ENCODE data around the gene DENND2C.

The DENND2C gene

DNA sequence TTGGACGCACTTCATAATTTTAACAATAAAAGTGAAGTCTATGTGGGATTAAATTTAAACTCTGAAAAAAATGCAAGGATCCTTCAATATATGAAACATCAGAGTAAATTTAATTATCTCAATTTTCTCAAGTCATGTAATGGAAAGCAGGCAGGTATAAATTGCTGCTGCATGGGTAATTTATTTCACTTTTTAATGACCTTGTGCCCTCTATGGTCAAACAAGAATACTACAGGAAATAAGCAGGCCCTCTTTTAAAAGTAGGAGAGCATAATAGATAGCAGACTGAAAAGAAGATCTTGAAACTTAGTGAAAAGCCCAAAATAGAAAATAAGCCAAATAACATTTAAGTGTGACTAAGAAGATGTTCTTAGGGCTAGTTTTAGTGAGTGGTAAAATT, 111.3 kb downstream of the DENND2C start:
- Histone ChIP-seq H3K9ac (ENCODE audit: low read length) (no peak overlapping the region), H2AFZ (ENCODE audit: low read length) (no peak overlapping the region), H3K79me2 (ENCODE audit: insufficient read depth, low read length) (no peaks in the 10 kb centered on the region), H3K36me3 (ENCODE audit: insufficient read depth, low read length) (no peaks in the 10 kb centered on the region), H3K27me3 (ENCODE audit: insufficient read depth, low read length) (no peaks in the 10 kb centered on the region), H3K4me2 (ENCODE audit: low read length) (no peak overlapping the region), H3F3A (ENCODE audit: insufficient read depth, low read length) (no peaks in the 10 kb centered on the region), H3K4me3 (ENCODE audit: low read depth, low read length, poor library complexity, severe bottlenecking) (no peak overlapping the region), H3K4me1 (ENCODE audit: insufficient read depth, low read length, severe bottlenecking) (no peaks in the 10 kb centered on the region), H3K9me2 (ENCODE audit: low read depth, low read length) (no peaks in the 10 kb centered on the region), H4K20me1 (ENCODE audit: insufficient read depth, low read length) (no peaks in the 10 kb centered on the region), H3K9me3 (ENCODE audit: low read length) (no peaks in the 10 kb centered on the region), H3K27ac (ENCODE audit: low read depth, low read length, poor library complexity, severe bottlenecking) (no peak overlapping the region)
- TF ChIP-seq EZH2 (IDR thresholded peaks at IDR 0.05; ENCODE audit: borderline replicate concordance, low read length) = no peak
- TF ChIP-seq CTCF (IDR thresholded peaks at IDR 0.05; ENCODE audit: low read length) = peak; percentile 72

- no peaks in the 10 kb centered on the region for H4K20me1 ChIP-seq (ENCODE audit: insufficient read depth, low read length)
- H3K9me3 ChIP-seq (ENCODE audit: low read length) = no peaks in the 10 kb centered on the region
- TF ChIP-seq CTCF (IDR thresholded peaks at IDR 0.05; ENCODE audit: low read length) (no peak), EZH2 (IDR thresholded peaks at IDR 0.05; ENCODE audit: borderline replicate concordance, low read length) (no peak)
- no peaks in the 10 kb centered on the region for H3K79me2 ChIP-seq (ENCODE audit: insufficient read depth, low read length)
- H2AFZ ChIP-seq (ENCODE audit: low read length) = no peak overlapping the region
- no peak overlapping the region for H3K4me2 ChIP-seq (ENCODE audit: low read length)
- H3K27ac ChIP-seq (ENCODE audit: low read depth, low read length, poor library complexity, severe bottlenecking) = no peak overlapping the region
- no peaks in the 10 kb centered on the region for H3K9me2 ChIP-seq (ENCODE audit: low read depth, low read length)
- H3K27me3 ChIP-seq (ENCODE audit: insufficient read depth, low read length) = no peaks in the 10 kb centered on the region
- no peaks in the 10 kb centered on the region for H3K36me3 ChIP-seq (ENCODE audit: insufficient read depth, low read length)
- no peak overlapping the region for H3K4me3 ChIP-seq (ENCODE audit: low read depth, low read length, poor library complexity, severe bottlenecking)
- H3K4me1 ChIP-seq (ENCODE audit: insufficient read depth, low read length, severe bottlenecking) = no peaks in the 10 kb centered on the region
- no peaks in the 10 kb centered on the region for H3F3A ChIP-seq (ENCODE audit: insufficient read depth, low read length)
- H3K9ac ChIP-seq (ENCODE audit: low read length) = no peak overlapping the region
Measured at GRCh38 chr1:114554577-114554976, 115.3 kb downstream of the DENND2C start.

DNA sequence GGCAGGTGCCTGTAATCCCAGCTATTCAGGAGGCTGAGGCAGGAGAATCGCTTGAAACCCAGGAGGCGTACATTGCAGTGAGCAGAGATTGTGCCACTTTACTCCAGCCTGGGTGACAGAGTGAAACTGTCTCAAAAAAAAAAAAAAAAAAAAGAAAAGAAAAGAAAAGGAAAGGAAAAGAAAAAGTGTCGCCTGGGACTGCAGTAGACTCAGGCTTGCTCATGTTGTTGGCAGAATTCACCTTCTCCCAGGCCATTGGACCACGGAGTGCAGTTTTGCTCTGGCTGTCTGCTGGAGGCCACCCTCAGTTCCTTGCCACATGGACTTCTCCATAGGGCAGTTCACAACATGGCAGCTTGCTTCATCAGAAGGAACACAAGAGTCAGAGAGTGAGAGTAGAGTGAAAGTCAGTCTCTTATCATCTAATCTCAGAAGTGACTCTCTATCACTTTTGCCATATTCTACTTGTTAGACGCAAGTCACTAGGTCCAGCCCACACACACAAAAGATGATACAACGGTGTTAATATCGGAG, 117.7 kb downstream of the DENND2C start:
- no peaks in the 10 kb centered on the region for H3K9me2 ChIP-seq (ENCODE audit: low read depth, low read length)
- TF ChIP-seq EZH2 (IDR thresholded peaks at IDR 0.05; ENCODE audit: borderline replicate concordance, low read length) (no peak), CTCF (IDR thresholded peaks at IDR 0.05; ENCODE audit: low read length) (no peak)
- no peaks in the 10 kb centered on the region for H3K36me3 ChIP-seq (ENCODE audit: insufficient read depth, low read length)
- no peak overlapping the region for H3K4me3 ChIP-seq (ENCODE audit: low read depth, low read length, poor library complexity, severe bottlenecking)
- no peak overlapping the region for H3K9ac ChIP-seq (ENCODE audit: low read length)
- no peak overlapping the region for H3K4me2 ChIP-seq (ENCODE audit: low read length)
- H3F3A ChIP-seq (ENCODE audit: insufficient read depth, low read length) = no peaks in the 10 kb centered on the region
- no peaks in the 10 kb centered on the region for H4K20me1 ChIP-seq (ENCODE audit: insufficient read depth, low read length)
- no peaks in the 10 kb centered on the region for H3K27me3 ChIP-seq (ENCODE audit: insufficient read depth, low read length)
- no peaks in the 10 kb centered on the region for H3K79me2 ChIP-seq (ENCODE audit: insufficient read depth, low read length)
- no peaks in the 10 kb centered on the region for H3K4me1 ChIP-seq (ENCODE audit: insufficient read depth, low read length, severe bottlenecking)
- no peak overlapping the region for H2AFZ ChIP-seq (ENCODE audit: low read length)
- H3K27ac ChIP-seq (ENCODE audit: low read depth, low read length, poor library complexity, severe bottlenecking) = no peak overlapping the region
- no peaks in the 10 kb centered on the region for H3K9me3 ChIP-seq (ENCODE audit: low read length)

Measured in OCI-LY1 (cell line).